Parathyroid adenoma (tissue), 2 donors: Measurements from ENCODE around the gene LTBP1.

Experiments
- H2AFZ ChIP-seq: fragments of 300-600 bp; sonication (generic); one replicate; pipeline ENCODE4 v1.7.0; 2017; ENCODE audit warnings: antibody characterized with exemption, mild to moderate bottlenecking
- H3K27ac ChIP-seq: fragments of 300-600 bp; sonication (generic); one replicate; pipeline ENCODE4 v1.7.0; 2017
- H3K27me3 ChIP-seq: fragments of 300-600 bp; sonication (generic); one replicate; pipeline ENCODE4 v1.7.0; 2017; ENCODE audit warnings: low read length; ENCODE audit not compliant: control insufficient read depth, insufficient read depth
- H3K36me3 ChIP-seq: fragments of 300-600 bp; sonication (generic); one replicate; pipeline ENCODE4 v1.7.0; 2017; ENCODE audit warnings: low read length; ENCODE audit not compliant: control insufficient read depth, insufficient read depth
- H3K4me1 ChIP-seq: fragments of 300-600 bp; sonication (generic); one replicate; pipeline ENCODE4 v1.7.0; 2017; ENCODE audit warnings: control low read depth
- H3K4me2 ChIP-seq: fragments of 300-600 bp; sonication (generic); one replicate; pipeline ENCODE4 v1.7.0; 2017; ENCODE audit warnings: low read length
- H3K4me3 ChIP-seq: fragments of 300-600 bp; sonication (generic); one replicate; pipeline ENCODE4 v1.7.0; 2017; ENCODE audit warnings: low read depth, low read length
- H3K79me2 ChIP-seq: fragments of 300-600 bp; sonication (generic); one replicate; pipeline ENCODE4 v1.7.0; 2017; ENCODE audit warnings: control low read depth
- H3K9ac ChIP-seq: fragments of 300-600 bp; sonication (generic); one replicate; pipeline ENCODE4 v1.7.0; 2017; ENCODE audit warnings: mild to moderate bottlenecking
- H3K9me3 ChIP-seq: fragments of 300-600 bp; sonication (generic); one replicate; pipeline ENCODE4 v1.7.0; 2017; ENCODE audit warnings: low read length; ENCODE audit not compliant: control insufficient read depth
- TF ChIP-seq, protein P1 (sequence below): fragments of 300-600 bp; sonication (generic); IDR thresholded peaks from one replicate; pipeline ENCODE4 v1.7.0; 2017; ENCODE audit warnings: antibody characterized with exemption, mild to moderate bottlenecking
- donor health status: primary hyperparathyroidism.

Gene LTBP1

DNA sequence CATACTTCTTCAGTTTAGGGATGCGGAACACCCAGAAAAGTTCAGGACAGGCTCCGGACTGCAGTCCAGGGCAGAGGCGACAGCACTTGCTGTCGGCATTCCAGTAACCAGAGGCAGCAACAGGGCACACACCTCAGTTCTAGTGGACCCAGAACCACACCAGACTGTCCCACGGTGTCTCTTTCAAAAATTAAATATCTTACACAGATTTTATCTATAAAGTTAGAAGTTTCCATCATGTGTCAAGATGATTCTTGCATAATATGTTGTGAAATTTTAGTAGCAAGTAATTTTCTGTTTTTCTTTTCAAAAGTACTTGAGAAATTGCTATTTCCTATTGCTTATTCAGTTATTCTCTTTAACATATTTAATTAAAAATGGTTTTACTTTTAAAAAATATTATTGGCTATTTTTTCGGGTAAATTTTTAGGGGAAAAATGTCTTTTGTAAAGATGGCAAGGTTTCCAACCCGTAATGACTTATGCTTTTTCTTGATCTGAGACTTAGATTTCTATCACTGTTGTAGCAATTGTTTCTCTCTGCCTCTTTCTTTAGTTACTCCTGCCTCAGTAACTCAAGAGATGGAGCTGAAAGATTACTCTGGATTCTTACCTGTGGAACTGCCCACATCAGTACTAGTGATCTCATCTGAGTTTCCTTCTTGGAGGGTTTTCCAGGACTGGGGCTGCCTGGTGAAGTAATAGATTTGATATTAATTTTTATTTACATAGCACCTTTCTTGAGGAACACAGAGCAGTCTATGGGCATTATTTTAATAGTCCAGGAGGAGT is 182.7 kb downstream of the LTBP1 start:
- Histone ChIP-seq H3K4me3 (no peak overlapping the region), H3K4me1 (no peaks in the 10 kb centered on the region), H3K27ac (no peak overlapping the region), H3K9me3 (no peaks in the 10 kb centered on the region), H3K79me2 (no peaks in the 10 kb centered on the region), H3K9ac (no peak overlapping the region), H3K36me3 (no peaks in the 10 kb centered on the region), H2AFZ (no peak overlapping the region), H3K27me3 (no peaks in the 10 kb centered on the region), H3K4me2 (no peak overlapping the region)
- TF ChIP-seq, protein P1, sequence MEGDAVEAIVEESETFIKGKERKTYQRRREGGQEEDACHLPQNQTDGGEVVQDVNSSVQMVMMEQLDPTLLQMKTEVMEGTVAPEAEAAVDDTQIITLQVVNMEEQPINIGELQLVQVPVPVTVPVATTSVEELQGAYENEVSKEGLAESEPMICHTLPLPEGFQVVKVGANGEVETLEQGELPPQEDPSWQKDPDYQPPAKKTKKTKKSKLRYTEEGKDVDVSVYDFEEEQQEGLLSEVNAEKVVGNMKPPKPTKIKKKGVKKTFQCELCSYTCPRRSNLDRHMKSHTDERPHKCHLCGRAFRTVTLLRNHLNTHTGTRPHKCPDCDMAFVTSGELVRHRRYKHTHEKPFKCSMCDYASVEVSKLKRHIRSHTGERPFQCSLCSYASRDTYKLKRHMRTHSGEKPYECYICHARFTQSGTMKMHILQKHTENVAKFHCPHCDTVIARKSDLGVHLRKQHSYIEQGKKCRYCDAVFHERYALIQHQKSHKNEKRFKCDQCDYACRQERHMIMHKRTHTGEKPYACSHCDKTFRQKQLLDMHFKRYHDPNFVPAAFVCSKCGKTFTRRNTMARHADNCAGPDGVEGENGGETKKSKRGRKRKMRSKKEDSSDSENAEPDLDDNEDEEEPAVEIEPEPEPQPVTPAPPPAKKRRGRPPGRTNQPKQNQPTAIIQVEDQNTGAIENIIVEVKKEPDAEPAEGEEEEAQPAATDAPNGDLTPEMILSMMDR = no peak

DNA sequence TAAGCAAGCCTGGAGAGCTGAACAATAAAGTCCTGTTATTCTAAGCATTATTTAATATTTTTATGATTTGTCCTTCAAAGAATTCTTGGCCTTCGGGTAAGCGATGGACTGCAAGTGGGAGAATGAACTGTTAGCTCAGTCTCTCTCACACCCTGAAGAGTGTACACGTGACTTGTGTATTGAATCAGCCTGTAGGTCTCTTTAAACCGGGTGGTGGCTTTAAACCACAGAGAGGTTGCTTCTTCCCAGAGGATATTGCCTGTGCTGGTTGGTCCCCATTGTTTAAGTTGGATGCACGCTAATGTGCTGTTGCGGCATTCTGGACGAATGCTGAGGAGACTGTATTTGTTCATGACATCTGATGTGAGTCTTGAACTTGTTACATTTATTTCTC is 183.3 kb downstream of the LTBP1 start:
- Histone ChIP-seq H2AFZ (no peak overlapping the region), H3K27ac (no peak overlapping the region), H3K79me2 (no peaks in the 10 kb centered on the region), H3K27me3 (peaks cover 2% of the 10 kb centered on the region), H3K4me2 (no peak overlapping the region), H3K36me3 (no peaks in the 10 kb centered on the region), H3K4me3 (no peak overlapping the region), H3K4me1 (no peaks in the 10 kb centered on the region), H3K9me3 (no peaks in the 10 kb centered on the region), H3K9ac (no peak overlapping the region)
- TF ChIP-seq, protein P1 = no peak

DNA sequence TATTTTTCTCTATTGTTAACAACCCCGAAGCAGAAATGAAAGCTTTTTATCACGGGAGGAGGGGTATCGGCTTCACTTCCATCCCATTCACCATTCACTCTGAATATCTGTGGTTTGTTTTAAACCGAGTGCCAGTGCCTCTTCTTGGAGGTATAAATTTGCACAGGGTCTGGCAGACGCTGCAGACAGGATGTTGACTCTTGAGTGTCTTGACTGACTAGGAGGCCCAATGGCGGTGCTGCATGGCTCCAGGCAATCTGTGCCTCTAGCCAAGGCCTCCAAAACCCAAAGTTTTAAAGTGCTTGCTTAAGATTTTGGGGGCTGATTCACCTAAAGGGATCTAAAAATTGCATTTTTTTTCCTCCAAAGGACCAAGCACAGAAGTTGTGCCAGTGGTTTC is 183.8 kb downstream of the LTBP1 start:
- Histone ChIP-seq H3K27ac (no peak overlapping the region), H3K9ac (no peak overlapping the region), H3K4me2 (no peak overlapping the region)

DNA sequence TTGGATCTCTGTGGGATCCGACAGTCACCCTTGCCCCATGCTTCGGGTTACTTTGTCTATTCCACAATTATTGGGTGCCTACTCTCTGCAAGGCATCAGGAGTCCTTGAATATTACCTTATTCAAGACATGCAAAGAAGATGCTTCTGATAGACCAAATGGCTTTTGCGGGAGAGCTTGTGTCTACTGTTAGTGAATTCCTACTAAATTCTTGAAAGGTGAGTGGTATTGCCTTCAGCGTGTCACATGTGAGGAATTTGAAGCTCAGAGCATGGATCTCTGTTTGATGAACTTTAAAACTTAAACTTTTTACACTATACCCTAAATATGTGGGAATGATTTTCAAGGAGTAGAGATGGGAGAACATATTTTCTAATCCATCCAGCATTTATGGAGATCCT is 184.4 kb downstream of the LTBP1 start:
- no peak overlapping the region for H2AFZ ChIP-seq
- no peaks in the 10 kb centered on the region for H3K79me2 ChIP-seq
- no peak overlapping the region for H3K9ac ChIP-seq
- TF ChIP-seq, protein P1 = no peak
- H3K4me3 ChIP-seq = no peak overlapping the region
- H3K27me3 ChIP-seq = peaks cover 5% of the 10 kb centered on the region
- H3K9me3 ChIP-seq = peaks cover 2% of the 10 kb centered on the region
- no peak overlapping the region for H3K4me2 ChIP-seq
- no peaks in the 10 kb centered on the region for H3K4me1 ChIP-seq
- no peaks in the 10 kb centered on the region for H3K36me3 ChIP-seq
- H3K27ac ChIP-seq = no peak overlapping the region

More for the DNA sequence above, 183.8 kb downstream of the LTBP1 start:
- TF ChIP-seq, protein P1 = no peak
- H3K4me1 ChIP-seq = no peaks in the 10 kb centered on the region
- no peaks in the 10 kb centered on the region for H3K79me2 ChIP-seq
- no peaks in the 10 kb centered on the region for H3K36me3 ChIP-seq
- no peak overlapping the region for H3K4me3 ChIP-seq
- H3K27me3 ChIP-seq = peaks cover 5% of the 10 kb centered on the region
- peaks cover under 1% of the 10 kb centered on the region for H3K9me3 ChIP-seq
- H2AFZ ChIP-seq = no peak overlapping the region

DNA sequence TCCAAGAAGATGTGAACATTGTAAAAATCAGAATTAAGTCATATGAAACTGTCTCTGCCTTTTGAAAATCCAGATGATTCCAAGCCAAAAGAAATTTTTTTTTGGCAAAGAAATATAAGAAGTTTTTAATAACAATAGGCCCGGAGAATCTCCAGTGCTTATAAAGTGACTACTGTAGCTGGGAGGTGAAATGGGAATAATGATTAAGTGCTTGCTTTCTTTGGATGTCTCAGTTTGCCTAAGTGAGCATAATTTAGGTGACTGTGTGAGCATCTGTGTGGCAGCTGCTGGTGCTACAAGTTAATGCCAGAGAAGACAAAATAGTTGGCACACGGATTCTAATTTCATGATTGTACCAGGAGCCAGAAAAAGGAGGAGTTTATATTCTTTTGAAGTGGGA is 185.0 kb downstream of the LTBP1 start:
- Histone ChIP-seq H3K9ac (no peak overlapping the region), H3K36me3 (no peaks in the 10 kb centered on the region), H3K9me3 (peaks cover 2% of the 10 kb centered on the region), H3K27me3 (peaks cover 5% of the 10 kb centered on the region), H3K4me2 (no peak overlapping the region), H3K79me2 (no peaks in the 10 kb centered on the region), H3K4me3 (no peak overlapping the region), H3K4me1 (no peaks in the 10 kb centered on the region), H3K27ac (no peak overlapping the region), H2AFZ (no peak overlapping the region)
- TF ChIP-seq, protein P1 = no peak
